HG03520 (cell line): Measurements from ENCODE around the gene RPL9.
"Not testable (repeated sequence)": the region's sequence is repeated elsewhere in the genome, so short reads cannot be mapped to it uniquely, and the experiment has no call there.

Experiments used
- ATAC-seq: cut with Tn5 transposase; IDR thresholded peaks from one replicate; pipeline ENCODE4 v1.9.1; 2021; ENCODE audit warnings: mild to moderate bottlenecking, moderate library complexity; ENCODE audit not compliant: unreplicated experiment

RPL9 gene

GRCh38 chr4:39427520-39428114 lies 31.1 kb downstream of the RPL9 start:
- no peak for ATAC-seq

GRCh38 chr4:39426728-39427127 lies 32.0 kb downstream of the RPL9 start:
- ATAC-seq = no peak

GRCh38 chr4:39425297-39425696 lies 33.4 kb downstream of the RPL9 start:
- ATAC-seq = not testable (repeated sequence)

- ATAC-seq = no peak
These were observed 36.5 kb downstream of the RPL9 start for GRCh38 chr4:39422247-39422646.

- ATAC-seq = no peak
These were observed 42.9 kb downstream of the RPL9 start for GRCh38 chr4:39415678-39416283.

- ATAC-seq = not testable (repeated sequence)
These were observed 47.2 kb downstream of the RPL9 start for GRCh38 chr4:39411561-39411960.

- no peak for ATAC-seq
These were observed 48.3 kb downstream of the RPL9 start for GRCh38 chr4:39410415-39410814.

GRCh38 chr4:39407584-39407885 lies 51.2 kb downstream of the RPL9 start:
- ATAC-seq = no peak

GRCh38 chr4:39406763-39407583 lies 51.7 kb downstream of the RPL9 start, which contains the start of gene KLB:
TSS of gene KLB (plus strand) at chr4:39406930. CDS start at chr4:39406950, 20 bp downstream.
- no peak for ATAC-seq
